Measurements from ENCODE around the gene RERE. TPM values are rescaled to one million over a fixed set of nuclear protein-coding genes. Genes with fewer than 3 reads are reported as not detected.
"Not testable (repeated sequence)": the region's sequence is repeated elsewhere in the genome, so short reads cannot be mapped to it uniquely, and the experiment has no call there.

The RERE gene
- polyA plus RNA-seq, 4 donors = 142 to 184 (median 145) TPM

GRCh38 chr1:8402109-8402710 is 415.2 kb downstream of the RERE start:
- DNase-seq (ENCODE audit: low read depth in 4 of 4, low spot score in 3 of 4) = no peak

DNA sequence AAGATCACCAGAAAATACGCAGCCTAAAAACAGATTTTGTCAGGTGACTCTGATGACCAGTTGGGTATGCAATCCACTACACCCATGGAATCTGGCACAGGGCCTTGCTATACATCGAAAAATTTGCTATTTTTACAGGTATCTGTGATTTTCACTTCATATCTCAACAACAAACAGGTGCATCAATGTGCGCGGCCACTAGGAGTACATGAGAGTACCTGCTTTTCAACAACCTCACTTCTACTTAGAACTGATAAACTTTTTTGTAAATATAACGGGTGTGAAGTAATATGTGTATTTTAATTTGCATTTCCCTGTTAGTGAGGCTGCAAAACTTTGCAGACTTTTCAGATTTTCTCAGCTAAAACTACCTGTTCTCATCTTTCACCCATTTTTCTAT is 418.8 kb downstream of the RERE start:
- DNase-seq (ENCODE audit: low read depth in 4 of 4, low spot score in 3 of 4) = no peak

DNA sequence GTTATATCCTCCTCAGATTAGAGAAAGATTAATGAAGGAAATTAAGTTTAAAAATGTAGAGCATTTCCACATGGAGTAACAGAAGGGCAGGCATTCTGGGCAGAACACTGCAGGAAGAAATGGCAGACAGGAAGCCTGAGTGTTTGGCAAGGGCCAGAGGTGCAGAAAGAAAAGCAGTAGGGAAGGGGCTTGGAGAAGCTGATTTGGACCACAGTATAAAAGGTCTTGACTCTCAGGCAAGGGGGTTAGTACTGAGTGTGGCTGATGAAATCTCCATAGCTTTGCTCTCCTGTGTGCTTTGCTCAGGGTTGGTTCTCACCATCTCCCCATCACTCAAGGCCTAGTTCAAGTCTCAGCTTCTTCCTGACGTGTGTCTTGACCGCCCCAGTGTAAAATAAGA is 419.4 kb downstream of the RERE start:
- no peak for DNase-seq (ENCODE audit: low read depth in 4 of 4, low spot score in 3 of 4)

GRCh38 chr1:8397511-8397910 is 419.9 kb downstream of the RERE start:
- no peak for DNase-seq (ENCODE audit: low read depth in 4 of 4, low spot score in 3 of 4)

- no peak for DNase-seq (ENCODE audit: low read depth in 4 of 4, low spot score in 3 of 4)
Observed at GRCh38 chr1:8396786-8397406, 420.5 kb downstream of the RERE start.

- no peak for DNase-seq (ENCODE audit: low read depth in 4 of 4, low spot score in 3 of 4)
Observed at GRCh38 chr1:8396083-8396785, 421.2 kb downstream of the RERE start.

DNA sequence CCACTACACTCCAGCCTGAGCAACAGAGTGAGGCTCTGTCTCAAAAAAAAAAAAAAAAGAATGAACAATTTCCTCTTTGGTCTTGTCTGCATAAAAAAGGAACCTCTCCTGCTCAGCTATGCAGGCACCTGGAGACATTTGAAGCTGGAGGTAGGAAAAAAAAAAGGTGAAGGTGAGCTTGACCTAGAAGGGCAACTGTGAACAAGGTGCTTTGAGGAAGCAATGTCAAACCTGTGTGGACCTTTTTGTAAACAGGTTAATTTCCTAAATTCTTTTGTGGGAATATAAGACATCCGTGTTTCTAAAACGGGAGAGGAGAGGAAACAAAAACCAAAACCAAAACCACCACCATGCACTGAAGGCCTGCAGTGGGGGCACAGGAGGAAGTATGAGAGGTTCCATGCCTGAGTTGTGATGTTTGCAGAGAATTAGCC is 422.0 kb downstream of the RERE start:
- DNase-seq (ENCODE audit: low read depth in 4 of 4, low spot score in 3 of 4) = no peak

DNA sequence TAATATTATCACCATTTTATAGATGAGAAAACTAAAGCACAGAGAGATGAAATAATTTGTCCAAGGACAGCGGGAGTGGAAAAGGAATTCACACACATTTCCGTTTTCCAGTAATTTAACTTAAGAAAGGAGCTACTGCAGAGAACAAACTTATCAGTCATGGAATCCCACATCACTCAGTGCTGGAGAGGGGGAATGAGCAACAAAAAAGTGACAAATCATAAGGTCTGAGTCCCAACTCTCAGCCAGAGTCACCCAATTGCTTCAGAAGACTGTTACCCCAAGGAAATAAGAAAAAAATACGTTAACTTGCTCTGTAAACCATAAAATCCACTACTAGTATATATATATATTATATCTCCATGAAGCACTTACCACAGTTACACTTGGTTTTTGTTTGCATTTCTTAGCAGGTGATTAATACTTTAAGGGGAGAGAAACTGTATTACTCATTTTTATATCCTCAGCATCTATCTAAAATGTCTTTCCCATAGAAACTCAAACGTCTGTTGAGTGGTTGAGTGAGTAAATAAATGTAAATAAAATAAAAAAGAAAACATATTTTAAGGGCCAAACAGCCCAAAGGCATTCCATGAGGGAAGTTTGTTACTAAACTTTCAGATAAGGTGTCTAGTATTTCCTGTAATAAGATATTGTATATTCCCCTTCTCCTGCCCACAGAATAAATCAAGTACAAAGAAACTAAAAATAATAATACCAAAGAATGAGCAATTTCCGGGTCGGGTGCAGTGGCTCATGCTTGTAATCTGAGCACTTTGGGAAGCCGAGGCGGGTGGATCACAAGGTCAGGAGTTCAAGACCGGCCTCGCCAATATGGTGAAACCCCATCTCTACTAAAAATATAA is 422.8 kb downstream of the RERE start:
- DNase-seq (ENCODE audit: low read depth in 4 of 4, low spot score in 3 of 4) = no peak

DNA sequence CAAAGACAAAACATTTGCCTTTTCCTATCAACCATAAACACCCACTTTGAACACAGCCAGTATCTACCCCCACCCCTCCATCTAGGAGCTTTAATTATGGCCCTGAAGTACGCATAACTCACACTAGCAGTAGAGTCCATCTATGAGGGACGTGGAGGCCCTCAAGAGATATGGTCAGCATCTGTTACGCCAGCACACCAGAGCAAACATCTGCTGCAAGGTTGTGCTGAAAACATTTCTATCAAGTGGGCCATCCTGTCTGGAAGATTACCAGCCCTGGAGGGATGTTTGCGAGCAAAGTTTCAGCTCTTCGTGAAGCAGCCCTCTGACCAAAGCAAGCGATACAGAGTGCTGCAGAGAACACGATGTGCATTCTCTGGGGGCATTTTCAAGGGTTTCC is 424.9 kb downstream of the RERE start:
- no peak for DNase-seq (ENCODE audit: low read depth in 4 of 4, low spot score in 3 of 4)

GRCh38 chr1:8390707-8391106 is 426.7 kb downstream of the RERE start:
- no peak for DNase-seq (ENCODE audit: low read depth in 4 of 4, low spot score in 3 of 4)

DNA sequence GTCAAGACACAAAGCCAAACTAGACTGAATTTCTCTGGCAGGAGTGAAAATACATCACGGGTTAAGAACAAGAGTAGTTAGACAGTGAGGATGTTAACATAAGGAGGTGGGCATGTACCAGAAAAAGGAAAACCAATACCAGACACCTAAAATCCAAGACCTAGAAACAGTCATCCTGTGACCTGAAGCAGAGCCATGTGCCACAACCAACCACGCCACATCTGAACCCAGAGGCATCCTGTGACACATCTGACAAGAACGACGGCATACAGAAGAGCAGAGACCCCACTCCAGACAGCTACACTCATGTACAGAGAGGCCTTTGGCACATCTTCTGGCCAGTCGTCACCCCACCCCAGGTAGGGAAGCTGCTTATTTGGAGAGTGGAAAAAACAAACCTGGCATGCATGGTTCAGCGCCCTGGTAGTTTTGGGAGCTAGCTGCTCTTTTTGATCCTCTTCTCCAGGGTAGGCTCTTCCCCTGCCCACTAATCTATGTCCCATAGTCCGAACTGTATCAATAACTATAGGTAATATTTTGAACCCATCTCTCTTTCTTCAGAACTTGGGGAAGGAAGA is 427.4 kb downstream of the RERE start:
- no peak for DNase-seq (ENCODE audit: low read depth in 4 of 4, low spot score in 3 of 4)

DNA sequence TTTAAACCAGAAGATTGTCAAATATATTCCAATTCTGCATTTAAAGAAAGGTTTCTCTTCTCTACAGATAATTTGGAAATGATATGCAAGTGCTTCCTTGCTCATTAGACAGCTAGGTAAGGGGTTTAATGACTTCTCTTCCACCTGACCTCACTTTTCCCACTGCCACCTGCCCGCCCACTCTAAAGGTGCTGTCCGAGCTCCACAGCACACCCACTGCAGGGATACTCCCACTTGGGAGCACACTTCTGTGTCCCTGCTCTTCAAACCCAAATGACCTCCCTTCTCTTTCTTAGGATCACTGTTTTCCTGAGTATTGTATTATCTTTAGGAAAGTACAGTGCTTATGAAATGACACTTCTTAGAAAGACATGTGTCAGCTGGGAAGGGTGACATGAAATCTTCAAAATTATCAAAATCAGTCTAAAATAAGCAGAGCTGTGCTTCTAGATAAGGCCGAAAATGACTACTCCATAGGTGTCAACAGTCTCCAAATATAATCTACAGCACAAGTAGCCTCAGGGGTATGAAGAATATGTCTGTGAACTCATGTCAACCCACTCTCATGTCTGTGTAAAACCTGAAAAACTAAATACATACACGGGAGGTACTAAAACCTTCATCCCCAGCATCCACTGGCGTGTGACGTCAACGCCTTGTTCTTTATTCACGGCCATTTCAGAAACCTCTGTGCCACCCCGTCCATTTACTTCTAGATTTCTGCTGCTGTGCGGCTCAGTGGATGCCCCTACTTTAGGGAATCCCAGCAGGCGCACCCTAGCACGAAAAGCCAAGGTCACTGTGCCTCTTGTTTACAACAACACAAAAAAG is 428.5 kb downstream of the RERE start:
- no peak for DNase-seq (ENCODE audit: low read depth in 4 of 4, low spot score in 3 of 4)

DNA sequence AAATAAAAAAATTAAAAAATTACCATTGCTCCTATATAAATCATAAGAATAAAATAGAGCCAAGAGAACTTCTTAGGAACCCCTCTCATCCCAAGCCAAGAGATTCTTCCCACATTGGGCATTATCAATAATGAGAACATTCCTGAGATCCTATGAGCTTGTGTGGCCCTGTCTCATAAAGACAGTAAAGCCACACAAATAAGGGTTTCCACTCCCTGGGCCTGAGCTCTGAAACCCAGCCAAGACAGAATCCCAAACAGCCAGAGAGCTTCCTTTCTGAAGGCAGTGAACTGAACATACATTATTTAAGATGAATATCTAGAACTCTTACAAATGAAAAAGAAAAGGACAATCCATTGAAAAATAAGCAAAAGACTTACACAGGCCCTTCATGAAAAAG is 431.2 kb downstream of the RERE start:
- DNase-seq (ENCODE audit: low read depth in 4 of 4, low spot score in 3 of 4) = no peak

GRCh38 chr1:8384577-8384976 is 432.9 kb downstream of the RERE start:
- DNase-seq (ENCODE audit: low read depth in 4 of 4, low spot score in 3 of 4) = no peak

- DNase-seq (ENCODE audit: low read depth in 4 of 4, low spot score in 3 of 4) = no peak
Observed at GRCh38 chr1:8384088-8384487, 433.4 kb downstream of the RERE start.

GRCh38 chr1:8382608-8383505 is 434.6 kb downstream of the RERE start:
- no peak for DNase-seq (ENCODE audit: low read depth in 4 of 4, low spot score in 3 of 4)

DNA sequence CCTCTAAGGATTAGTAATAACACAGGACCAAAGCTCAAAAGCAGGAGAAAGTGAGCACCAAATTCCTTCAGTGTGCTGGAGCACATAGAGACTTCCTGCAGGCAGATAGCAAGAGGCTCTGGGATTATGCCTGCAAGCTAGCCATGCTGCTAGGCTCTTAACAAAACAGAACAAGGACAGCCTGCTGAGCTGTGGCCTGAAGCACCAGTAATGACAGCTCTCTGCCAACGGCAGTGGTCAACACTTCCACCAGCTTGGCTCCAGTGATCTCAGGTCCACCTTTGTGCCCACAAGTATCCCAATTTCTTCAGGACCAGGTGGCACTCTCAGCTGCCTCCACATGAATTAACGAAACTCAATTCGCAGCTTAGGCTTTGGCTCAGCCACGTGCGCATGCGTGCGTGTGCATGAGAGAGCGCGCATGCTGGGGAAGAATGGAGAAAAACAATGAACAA is 435.4 kb downstream of the RERE start:
- no peak for DNase-seq (ENCODE audit: low read depth in 4 of 4, low spot score in 3 of 4)

DNA sequence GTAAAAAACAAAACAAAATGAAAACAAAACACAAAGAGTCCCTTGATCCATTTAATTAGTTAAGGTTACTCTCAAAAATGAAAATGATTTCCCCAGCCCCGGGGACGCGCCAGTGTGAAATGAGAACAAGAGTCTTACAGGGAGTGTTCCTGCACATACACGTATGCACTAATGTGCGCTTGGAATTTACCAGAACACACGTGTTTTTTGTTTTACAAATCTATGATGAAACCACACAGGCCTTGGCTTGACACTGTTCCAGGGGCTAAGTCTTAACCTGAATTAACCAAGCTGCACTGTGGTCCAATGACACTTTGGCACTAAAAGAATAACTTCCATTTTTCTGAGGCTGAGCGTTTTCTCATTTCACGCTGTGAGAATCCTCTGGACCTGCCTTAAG is 435.8 kb downstream of the RERE start:
- no peak for DNase-seq (ENCODE audit: low read depth in 4 of 4, low spot score in 3 of 4)

DNA sequence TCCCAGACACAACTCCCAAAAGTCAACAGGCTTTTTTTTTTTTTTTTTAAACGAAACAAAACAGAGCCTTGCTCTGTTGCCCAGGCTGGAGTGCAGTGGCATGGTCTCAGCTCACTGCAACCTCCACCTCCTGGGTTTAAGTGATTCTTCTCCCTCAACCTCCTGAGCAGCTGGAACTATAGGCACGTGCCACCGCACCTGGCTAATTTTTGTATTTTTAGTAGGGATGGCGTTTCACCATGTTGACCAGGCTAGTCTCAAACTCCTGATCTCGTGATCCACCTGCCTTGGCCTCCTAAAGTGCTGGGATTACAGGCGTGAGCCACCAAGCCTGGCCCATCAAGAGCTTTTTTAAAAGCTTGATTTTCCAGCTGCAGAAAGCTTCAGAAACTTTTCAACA is 437.1 kb downstream of the RERE start:
- DNase-seq (ENCODE audit: low read depth in 4 of 4, low spot score in 3 of 4) = not testable (repeated sequence)
